Stimulated activated CD8-positive, alpha-beta memory T cell treated with anti-CD3 and anti-CD28 coated beads, Interleukin-4, amount 100 ng/mL, for 1 hour (primary cell): ENCODE data around the gene SLC7A11.
"Not testable (repeated sequence)": the region's sequence is repeated elsewhere in the genome, so short reads cannot be mapped to it uniquely, and the experiment has no call there.

Source experiments
- DNase-seq, 2 donors: peaks; one replicate each; pipeline ENCODE4 v3.0.0-alpha.2; 2020; ENCODE audit warnings: low read depth in 2 of 2, low spot score in 1 of 2

The SLC7A11 gene

DNA sequence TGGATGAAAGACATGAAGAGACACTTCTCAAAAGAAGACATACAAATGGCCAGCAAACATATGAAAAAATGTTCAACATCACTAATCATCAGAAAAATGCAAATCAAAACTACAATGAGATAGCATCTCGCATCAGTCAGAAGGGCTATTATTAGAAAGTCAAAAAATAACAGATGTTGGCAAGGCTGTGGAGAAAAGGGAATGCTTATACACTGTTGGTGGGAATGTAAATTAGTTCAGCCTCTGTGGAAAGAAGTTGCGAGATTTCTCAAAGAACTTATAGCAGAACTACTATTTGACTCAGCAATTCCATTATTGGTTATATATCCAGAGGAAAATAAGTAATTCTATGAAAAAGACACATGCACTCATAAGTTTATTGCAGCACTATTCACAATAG, 31.6 kb downstream of the SLC7A11 start:
- DNase-seq: not testable (repeated sequence)

GRCh38 chr4:138209094-138209493, 33.1 kb downstream of the SLC7A11 start:
- no peak for DNase-seq

DNA sequence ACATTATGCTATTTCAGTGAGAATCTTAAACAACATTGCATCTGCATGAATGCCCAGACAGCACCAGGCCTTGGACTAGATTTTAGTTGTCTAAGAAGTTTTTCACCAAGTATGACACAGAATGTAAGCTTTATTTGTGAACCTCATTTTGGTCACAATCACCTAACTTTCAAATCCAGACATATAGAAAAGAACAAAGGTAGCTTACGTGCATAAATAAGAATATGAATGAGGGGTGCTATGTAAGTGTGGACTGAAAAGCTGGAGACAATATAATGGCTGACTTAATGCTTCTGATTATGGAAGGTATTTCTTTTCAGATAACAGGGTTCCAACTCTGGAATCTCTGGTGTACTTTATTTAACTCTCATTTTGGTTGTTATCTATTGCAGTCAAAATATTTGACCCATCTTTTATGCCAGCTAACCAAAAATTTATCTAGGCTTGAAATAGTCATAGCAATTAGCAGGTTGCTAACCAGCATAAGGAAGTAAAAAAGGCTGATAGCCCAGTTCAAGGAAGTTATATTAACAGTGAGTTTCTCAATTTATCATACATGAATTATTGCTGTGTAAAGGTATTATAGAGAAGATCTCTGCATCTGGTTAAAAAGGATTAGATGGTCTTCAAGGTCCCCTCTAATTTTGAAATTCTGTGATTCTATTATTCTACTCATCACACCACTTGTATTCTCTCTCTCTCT, 36.5 kb downstream of the SLC7A11 start:
- DNase-seq: no peak

DNA sequence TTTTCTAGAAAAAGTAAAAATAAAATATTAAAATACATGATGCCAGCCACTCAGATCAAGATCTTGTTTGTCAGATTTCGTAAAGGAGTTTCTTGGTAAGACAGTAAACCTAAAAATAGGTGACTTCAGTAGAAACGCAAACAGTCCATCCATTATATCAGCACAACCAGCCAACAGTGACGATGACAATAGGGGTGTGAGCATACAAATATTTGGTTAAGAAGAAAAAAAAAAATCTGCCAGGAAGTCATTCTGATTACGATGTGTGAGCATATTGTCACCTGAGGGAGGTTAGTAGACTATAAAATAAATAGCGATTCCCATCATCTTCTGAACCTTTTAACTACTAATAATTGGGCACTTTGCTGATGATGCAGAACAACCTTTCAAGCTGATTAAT, 37.6 kb downstream of the SLC7A11 start:
- no peak for DNase-seq

DNA sequence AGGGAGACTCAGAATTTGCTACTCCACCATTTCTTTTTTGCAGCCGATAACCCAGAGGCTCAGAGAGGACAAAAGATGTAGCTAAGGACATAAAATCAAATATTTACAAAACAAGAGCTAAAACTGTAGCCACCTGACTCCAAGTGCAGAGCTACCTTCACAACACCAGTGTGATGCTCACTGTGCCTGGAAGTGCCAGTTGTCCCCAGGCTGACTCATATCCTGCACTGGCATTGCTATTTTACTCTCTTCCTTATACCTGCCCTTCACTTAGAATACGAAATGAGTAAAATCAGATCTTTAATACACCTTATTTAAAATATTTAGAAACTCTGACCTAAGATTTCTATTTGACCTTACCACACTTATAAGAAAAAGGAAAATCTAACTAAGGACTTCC, 39.5 kb downstream of the SLC7A11 start:
- DNase-seq: no peak

DNA sequence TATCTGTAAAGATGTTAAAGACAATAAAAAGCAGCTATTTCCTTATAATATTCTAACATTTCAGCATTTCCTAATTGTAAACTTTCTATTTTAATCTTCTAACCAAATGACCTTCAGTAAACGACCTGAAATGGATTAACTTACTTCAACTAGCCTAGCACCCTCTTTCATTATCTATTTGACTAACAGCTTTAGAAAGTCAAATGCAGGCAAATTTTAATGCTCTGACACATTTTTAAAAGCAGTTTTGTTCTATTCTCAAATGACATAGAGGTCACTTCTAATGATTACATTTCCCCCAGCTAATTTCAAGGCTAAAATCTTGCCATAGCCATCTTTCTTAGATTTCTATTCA, 41.9 kb downstream of the SLC7A11 start:
- DNase-seq: no peak

DNA sequence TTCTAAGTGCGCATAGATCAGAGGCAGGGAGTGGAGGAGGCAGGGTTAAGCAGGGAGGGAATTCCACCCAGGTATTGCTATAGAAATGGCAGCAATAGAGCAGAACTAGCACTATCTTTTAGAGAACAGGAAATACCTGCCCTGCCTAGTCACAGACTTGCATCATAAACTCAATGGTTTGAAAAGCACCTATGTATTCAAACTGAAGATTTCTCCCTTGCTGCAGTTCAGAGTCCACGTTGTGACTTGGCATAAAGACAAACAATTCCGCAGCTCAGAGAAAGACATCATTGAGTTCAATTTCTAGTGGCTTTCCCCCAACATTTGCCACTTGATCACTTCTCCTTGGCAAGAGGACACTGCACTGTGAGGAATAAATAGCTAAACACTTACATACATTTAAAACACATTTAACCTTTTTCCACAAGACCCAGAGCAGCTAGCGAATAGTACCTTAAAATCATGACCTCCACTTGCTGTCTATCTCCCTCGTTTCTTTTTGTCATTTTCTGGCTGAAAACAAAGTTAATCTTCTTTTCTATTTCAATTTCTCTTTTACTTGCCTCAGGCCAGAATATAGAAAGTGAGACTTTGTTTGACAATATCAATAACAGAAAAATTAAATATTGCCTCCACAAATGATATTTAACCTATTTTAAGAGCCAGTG, 42.4 kb downstream of the SLC7A11 start:
- no peak for DNase-seq

DNA sequence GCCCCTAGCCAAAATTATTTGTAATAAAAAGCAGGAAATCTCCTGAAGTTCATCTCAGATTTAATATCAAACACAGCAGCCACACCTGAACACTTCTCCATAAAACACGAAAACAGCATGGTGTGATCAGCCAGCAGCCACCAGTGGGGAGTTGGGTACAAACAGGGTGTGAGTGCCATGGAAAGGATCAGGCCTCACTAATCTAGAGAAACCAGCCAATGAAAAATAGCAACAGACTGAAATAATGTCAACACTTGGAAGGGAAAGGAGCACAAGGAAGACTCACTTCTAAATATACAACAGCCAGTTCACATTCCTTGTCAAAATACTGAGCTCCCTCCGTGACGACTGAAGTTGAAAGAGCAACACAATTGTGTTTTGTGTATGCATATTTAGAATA, 46.0 kb downstream of the SLC7A11 start:
- DNase-seq: no peak

DNA sequence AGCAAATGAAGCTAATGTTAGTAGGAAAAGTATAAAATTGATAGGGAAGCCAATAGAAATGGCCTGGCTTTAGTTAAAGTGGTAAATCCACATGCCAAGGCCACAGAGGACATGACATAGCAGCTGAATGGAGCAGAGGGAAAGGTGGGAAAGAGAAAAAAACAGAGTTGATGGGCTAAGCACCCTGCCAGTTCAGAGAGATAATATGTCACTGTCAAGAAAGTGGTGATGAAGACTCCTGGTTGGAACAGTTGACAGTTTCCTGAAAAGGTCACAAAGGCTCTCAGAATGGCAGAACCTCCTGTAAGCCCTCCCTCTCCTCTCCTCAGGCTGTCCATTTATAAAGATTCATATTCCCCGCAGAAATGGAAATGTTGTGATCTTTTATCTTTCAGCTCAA, 48.2 kb downstream of the SLC7A11 start:
- no peak for DNase-seq

- no peak for DNase-seq
Observed at GRCh38 chr4:138192113-138192512, 50.0 kb downstream of the SLC7A11 start.

GRCh38 chr4:138190452-138190858, 51.7 kb downstream of the SLC7A11 start:
- DNase-seq: no peak

DNA sequence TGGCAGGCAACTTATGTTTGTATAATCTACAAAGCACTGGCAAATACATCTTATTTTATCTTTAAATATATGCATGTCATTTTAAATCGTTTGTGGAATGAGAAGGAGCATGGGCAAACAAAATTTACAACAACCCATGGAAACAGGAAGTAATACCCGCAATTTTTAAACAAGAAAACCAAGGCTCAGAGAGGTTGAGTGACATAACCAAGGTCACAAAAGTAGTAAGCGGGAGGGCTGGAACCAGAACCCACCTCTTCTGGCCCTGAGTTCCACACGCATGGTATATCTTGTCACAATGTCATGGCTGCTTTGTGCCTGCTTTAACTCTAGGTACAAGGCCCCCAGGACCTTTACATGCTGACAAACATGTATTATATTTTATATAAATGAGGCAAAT, 52.9 kb downstream of the SLC7A11 start:
- DNase-seq: no peak

DNA sequence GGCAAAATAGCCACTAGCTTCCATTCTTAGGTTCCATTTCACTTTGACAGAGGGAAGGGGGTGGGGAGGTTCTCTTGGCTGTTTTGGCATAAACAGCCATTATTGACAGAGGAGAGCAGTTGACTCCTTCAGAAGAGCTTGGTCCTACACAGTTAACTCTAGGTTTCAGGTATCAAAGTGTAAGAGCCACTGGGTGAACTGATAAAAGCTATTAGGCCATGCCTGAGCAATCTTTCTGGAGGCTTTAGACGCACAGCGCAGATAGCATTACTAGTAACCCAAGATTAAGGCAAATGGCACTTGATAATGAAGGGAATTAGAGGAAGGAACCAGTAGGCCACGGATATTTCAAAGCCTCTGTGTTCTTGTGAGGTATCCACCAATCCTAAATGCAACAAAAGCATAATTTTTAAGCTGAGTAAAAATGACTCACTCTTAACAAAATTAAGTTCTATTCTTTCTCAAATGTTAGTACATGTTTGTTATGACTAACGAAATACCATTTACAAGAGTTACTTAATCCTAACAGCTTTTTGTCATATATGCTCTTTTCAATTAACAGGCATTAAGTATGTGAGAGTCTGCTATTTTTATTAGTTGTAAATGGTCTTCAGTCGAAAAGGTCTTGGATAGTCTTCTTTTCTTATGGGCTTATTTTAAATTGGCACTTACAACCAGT, 53.6 kb downstream of the SLC7A11 start:
- no peak for DNase-seq

DNA sequence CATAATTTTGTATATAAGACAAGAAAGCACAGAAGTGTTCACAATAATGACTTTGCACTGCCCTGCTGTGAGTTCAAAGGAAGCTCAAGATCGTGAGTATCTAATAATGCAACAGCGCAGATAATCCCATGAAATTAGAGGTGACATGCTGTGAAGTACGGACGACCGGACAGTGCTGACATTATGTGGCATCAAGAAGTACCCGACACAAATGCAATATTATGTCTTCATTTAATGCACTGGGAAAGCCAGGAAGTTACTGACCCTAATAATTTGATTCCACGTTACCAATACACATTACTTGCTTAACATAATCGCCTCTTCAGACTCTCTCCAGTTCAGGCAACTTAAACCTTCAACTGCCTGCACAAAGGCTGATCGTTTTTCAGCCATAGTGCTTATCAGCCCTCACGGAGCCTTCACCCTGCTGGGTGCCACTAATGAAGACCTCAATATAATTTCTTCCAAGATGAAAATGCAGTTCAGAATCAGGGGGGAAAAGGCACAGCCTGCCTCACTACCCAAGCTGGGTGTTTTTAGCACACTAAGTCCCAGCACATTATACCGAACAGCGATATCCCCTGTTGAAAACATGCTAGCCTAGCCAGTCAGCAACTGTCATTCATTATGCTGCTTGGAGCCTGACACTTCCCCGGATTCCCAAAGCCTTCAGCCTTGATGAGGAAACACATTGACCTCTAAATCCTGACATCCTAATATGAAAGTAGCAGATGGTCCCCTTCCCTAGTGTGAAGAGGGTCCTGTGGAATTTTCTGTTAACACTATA, 56.1 kb downstream of the SLC7A11 start:
- DNase-seq: no peak

- DNase-seq: no peak
Observed at GRCh38 chr4:138184886-138185285, 57.3 kb downstream of the SLC7A11 start.

- DNase-seq: no peak
Observed at GRCh38 chr4:138182838-138183426, 59.2 kb downstream of the SLC7A11 start.

DNA sequence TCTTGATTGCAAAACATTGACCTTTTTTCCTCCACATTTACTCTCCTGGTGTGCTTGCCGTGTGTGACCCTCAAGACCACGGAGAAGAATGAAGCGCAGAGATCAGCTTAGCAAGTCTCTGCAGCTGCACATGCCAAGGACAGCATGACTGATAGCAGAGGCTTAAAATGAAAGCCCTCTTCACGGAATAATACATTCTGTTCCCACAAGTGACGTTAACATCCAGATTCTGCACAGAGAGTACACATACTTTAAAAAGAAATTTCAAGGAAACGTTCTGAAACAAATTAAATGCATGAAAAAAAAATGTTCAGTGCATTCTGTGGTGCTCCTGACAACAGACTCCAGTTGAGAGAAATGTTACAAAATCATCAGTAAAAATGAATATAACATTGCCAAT, 60.9 kb downstream of the SLC7A11 start:
- DNase-seq: no peak

- DNase-seq: no peak
Observed at GRCh38 chr4:138178566-138178965, 63.6 kb downstream of the SLC7A11 start.

- DNase-seq: no peak
Observed at GRCh38 chr4:138177278-138177968, 64.7 kb downstream of the SLC7A11 start.

- DNase-seq: no peak
Observed at GRCh38 chr4:138174981-138175794, 67.0 kb downstream of the SLC7A11 start.
